Effector memory CD4-positive, alpha-beta T cell (primary cell): ENCODE results near the gene PPT1.

Source experiments
- DNase-seq, 3 donors: peaks; one replicate each; pipeline ENCODE4 v3.0.0-alpha.2; 2020
- H3K27ac ChIP-seq: 2 replicates; pipeline ENCODE4 v1.7.0; 2013; ENCODE audit warnings: mild to moderate bottlenecking, low read length, moderate library complexity; ENCODE audit not compliant: insufficient read depth, poor library complexity, severe bottlenecking
- H3K27me3 ChIP-seq: replicated peaks from 2 replicates; pipeline ENCODE4 v1.7.0; 2013; ENCODE audit warnings: mild to moderate bottlenecking, low read length; ENCODE audit not compliant: insufficient read depth, control insufficient read depth, poor library complexity, severe bottlenecking
- H3K36me3 ChIP-seq: 2 replicates; pipeline ENCODE4 v1.7.0; 2013; ENCODE audit warnings: mild to moderate bottlenecking, low read length, moderate library complexity; ENCODE audit not compliant: control insufficient read depth, insufficient read depth
- H3K4me1 ChIP-seq: 2 replicates; pipeline ENCODE4 v1.7.0; 2013; ENCODE audit warnings: low read length, mild to moderate bottlenecking; ENCODE audit not compliant: control insufficient read depth, insufficient read depth, poor library complexity, severe bottlenecking
- H3K4me3 ChIP-seq: 2 replicates; pipeline ENCODE4 v1.7.0; 2013; ENCODE audit warnings: low read length, low read depth, mild to moderate bottlenecking; ENCODE audit not compliant: insufficient read depth, poor library complexity, severe bottlenecking
- H3K9me3 ChIP-seq: 2 replicates; pipeline ENCODE4 v1.7.0; 2013; ENCODE audit warnings: mild to moderate bottlenecking, low read length, moderate library complexity; ENCODE audit not compliant: control insufficient read depth

The PPT1 gene

GRCh38 chr1:40057310-40058030, 39.6 kb downstream of the PPT1 start:
- Histone ChIP-seq H3K27ac (peak overlapping the region; percentile 14), H3K9me3 (no peaks in the 10 kb centered on the region), H3K27me3 (no peaks in the 10 kb centered on the region), H3K4me3 (no peak overlapping the region), H3K4me1 (peaks cover 78% of the 10 kb centered on the region), H3K36me3 (peaks cover 31% of the 10 kb centered on the region)
- DNase-seq = no peak

GRCh38 chr1:40056519-40057309, 40.3 kb downstream of the PPT1 start:
- no peaks in the 10 kb centered on the region for H3K9me3 ChIP-seq
- peaks cover 85% of the 10 kb centered on the region for H3K4me1 ChIP-seq
- H3K36me3 ChIP-seq = peaks cover 31% of the 10 kb centered on the region
- DNase-seq = no peak
- H3K27ac ChIP-seq = peak overlapping the region; percentile 14
- no peak overlapping the region for H3K4me3 ChIP-seq
- H3K27me3 ChIP-seq = no peaks in the 10 kb centered on the region

GRCh38 chr1:40053138-40053887, 43.7 kb downstream of the PPT1 start:
- H3K4me1 ChIP-seq = peaks cover 74% of the 10 kb centered on the region
- H3K4me3 ChIP-seq = no peak overlapping the region
- no peak overlapping the region for H3K27ac ChIP-seq
- peaks cover 15% of the 10 kb centered on the region for H3K36me3 ChIP-seq
- no peak for DNase-seq
- no peaks in the 10 kb centered on the region for H3K9me3 ChIP-seq
- H3K27me3 ChIP-seq = no peaks in the 10 kb centered on the region

GRCh38 chr1:40050863-40051262, 46.2 kb downstream of the PPT1 start:
- Histone ChIP-seq H3K4me1 (peaks cover 71% of the 10 kb centered on the region), H3K4me3 (no peak overlapping the region), H3K9me3 (no peaks in the 10 kb centered on the region), H3K27ac (peak overlapping the region; percentile 2), H3K36me3 (peaks cover 13% of the 10 kb centered on the region), H3K27me3 (no peaks in the 10 kb centered on the region)
- no peak for DNase-seq

DNA sequence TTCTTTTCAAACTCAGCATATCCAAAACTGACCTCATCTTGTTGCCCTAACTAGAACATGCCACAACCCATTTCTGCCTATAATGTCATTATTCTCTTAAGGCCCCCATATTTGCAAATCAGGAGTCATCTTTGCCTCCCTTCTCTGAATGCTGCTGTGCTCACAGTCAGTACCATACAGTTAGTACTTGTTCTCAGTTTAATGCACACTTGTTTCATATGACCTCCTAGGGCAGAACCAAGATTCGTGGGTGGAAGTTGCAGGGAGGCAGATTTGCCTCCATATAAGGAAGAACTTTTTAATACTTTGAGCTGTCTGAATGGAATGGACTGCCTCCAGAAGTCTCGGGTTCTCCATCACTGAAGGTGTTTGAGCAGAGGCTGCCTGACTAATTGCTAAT, 47.3 kb downstream of the PPT1 start:
- Histone ChIP-seq H3K4me3 (no peak overlapping the region), H3K27ac (peak overlapping the region; percentile 15), H3K27me3 (no peaks in the 10 kb centered on the region), H3K4me1 (peaks cover 72% of the 10 kb centered on the region), H3K36me3 (peaks cover 13% of the 10 kb centered on the region), H3K9me3 (no peaks in the 10 kb centered on the region)
- no peak for DNase-seq

GRCh38 chr1:40047769-40048168, 49.3 kb downstream of the PPT1 start:
- Histone ChIP-seq H3K27ac (peak overlapping the region; percentile 30), H3K36me3 (peaks cover 8% of the 10 kb centered on the region), H3K4me1 (peaks cover 71% of the 10 kb centered on the region), H3K4me3 (no peak overlapping the region), H3K27me3 (no peaks in the 10 kb centered on the region), H3K9me3 (no peaks in the 10 kb centered on the region)
- DNase-seq = no peak

DNA sequence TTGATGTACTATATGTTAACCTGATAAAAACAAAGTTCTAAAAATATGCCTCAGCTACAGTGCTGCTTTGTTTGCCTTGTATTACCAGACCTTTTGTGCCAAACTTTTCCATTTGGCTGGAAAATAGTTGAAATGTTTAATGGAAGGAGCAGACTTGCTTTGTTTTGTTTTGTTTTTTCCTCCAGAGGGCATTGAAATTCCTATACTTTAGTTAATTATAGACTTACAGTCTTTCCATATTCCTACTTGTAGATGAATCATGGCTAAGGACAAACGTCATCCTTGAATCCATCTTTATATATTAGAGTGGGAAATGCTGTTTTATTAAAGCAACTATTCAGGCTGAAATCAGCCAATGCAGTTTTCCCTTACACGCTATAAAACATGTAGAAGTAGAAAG, 49.8 kb downstream of the PPT1 start:
- no peak for DNase-seq
- Histone ChIP-seq H3K27ac (peak overlapping the region; percentile 30), H3K36me3 (peaks cover 8% of the 10 kb centered on the region), H3K9me3 (no peaks in the 10 kb centered on the region), H3K4me1 (peaks cover 70% of the 10 kb centered on the region), H3K27me3 (no peaks in the 10 kb centered on the region), H3K4me3 (no peak overlapping the region)

GRCh38 chr1:40045766-40046165, 51.3 kb downstream of the PPT1 start:
- Histone ChIP-seq H3K36me3 (peaks cover 2% of the 10 kb centered on the region), H3K4me1 (peaks cover 65% of the 10 kb centered on the region), H3K9me3 (no peaks in the 10 kb centered on the region), H3K4me3 (no peak overlapping the region), H3K27ac (no peak overlapping the region), H3K27me3 (no peaks in the 10 kb centered on the region)
- no peak for DNase-seq

GRCh38 chr1:40045182-40045581, 51.9 kb downstream of the PPT1 start:
- Histone ChIP-seq H3K4me3 (peak overlapping the region; percentile 16), H3K4me1 (peaks cover 62% of the 10 kb centered on the region)
- no peak for DNase-seq

More at GRCh38 chr1:40045182-40045581, 51.9 kb downstream of the PPT1 start:
- H3K9me3 ChIP-seq = no peaks in the 10 kb centered on the region
- H3K27ac ChIP-seq = peak overlapping the region; percentile 22
- H3K36me3 ChIP-seq = peaks cover 2% of the 10 kb centered on the region
- no peaks in the 10 kb centered on the region for H3K27me3 ChIP-seq
